ENCODE measurements around the gene CNPY3.

Gene CNPY3

DNA sequence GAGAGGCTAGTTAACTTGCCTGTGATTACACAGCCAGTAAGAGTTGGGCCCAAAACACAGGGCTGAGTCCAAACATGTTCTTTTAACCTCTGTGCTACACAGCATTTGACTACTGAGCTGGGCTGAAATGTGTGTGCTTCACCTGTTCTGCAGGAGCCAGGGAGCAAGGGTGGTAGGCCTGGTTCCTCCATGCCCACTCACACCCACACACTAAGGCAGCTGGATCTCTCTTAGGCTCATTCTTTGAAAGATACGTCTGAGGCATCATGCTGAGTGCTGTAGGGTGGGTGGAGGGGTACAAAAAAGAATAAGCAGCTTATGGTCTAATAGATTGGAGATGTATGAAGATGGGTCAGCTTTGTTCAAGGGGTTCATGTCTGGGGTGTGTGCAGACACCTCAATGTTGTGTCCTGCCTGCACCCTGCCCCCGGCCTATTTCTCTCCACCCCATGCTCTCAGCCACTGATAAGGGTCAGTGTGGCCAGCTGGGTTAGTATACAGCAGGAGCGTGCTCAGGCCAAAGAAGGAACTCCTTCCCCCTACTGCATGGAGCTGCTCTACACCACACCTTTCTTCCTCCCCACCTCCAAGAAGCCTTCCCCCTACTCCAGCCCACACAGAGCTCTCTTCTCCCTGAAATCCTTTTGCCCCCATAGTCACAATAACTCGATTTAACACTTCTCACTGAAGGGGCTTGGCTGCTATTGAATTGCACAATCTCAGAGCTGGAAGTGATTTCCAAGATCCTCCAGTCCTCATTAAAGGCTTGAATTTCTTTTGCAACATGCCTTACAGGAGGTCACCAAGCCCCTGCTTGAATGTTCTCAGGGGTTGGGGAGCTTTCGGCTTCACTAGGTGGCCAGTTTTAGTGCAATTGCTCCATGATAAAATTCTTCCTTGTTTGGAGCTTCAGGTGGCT lies 58.5 kb downstream of the CNPY3 start:
- 0 out of 2 replicates have a peak, but pooled peaks cover 4% of the 10 kb centered on the region for H4K20me1 ChIP-seq (ENCODE audit: insufficient read depth, low read length)
- no peak overlapping the region for H2AFZ ChIP-seq (ENCODE audit: low read depth, low read length)
- no peak overlapping the region for H3K9ac ChIP-seq (ENCODE audit: low read length)
- H3K4me2 ChIP-seq (ENCODE audit: low read length) = no peak overlapping the region
- H3K27ac ChIP-seq (ENCODE audit: low read length) = no peak overlapping the region
- H3K36me3 ChIP-seq (replicated peaks; ENCODE audit: low read depth, low read length) = peaks cover 29% of the 10 kb centered on the region
- peaks cover 21% of the 10 kb centered on the region for H3K79me2 ChIP-seq (ENCODE audit: low read length)
- no peaks in the 10 kb centered on the region for H3K9me3 ChIP-seq (ENCODE audit: insufficient read depth, low read length)
- no peak for TF ChIP-seq EZH2phosphoT487 (IDR thresholded peaks at IDR 0.05; ENCODE audit: low read depth)
- TF ChIP-seq CTCF (IDR thresholded peaks at IDR 0.05; ENCODE audit: low read depth, low read length) = no peak
- no peak overlapping the region for H3K4me3 ChIP-seq (ENCODE audit: low read length)
- no peaks in the 10 kb centered on the region for H3K27me3 ChIP-seq (ENCODE audit: low read depth, low read length)
- peaks cover 9% of the 10 kb centered on the region for H3K4me1 ChIP-seq (ENCODE audit: low read length)

GRCh38 chr6:42988486-42989020 lies 59.3 kb downstream of the CNPY3 start:
- H3K79me2 ChIP-seq (ENCODE audit: low read length) = peaks cover 21% of the 10 kb centered on the region
- no peak overlapping the region for H3K27ac ChIP-seq (ENCODE audit: low read length)
- H2AFZ ChIP-seq (ENCODE audit: low read depth, low read length) = no peak overlapping the region
- no peak overlapping the region for H3K4me2 ChIP-seq (ENCODE audit: low read length)
- H3K4me3 ChIP-seq (ENCODE audit: low read length) = no peak overlapping the region
- H3K36me3 ChIP-seq (replicated peaks; ENCODE audit: low read depth, low read length) = peaks cover 32% of the 10 kb centered on the region
- 0 out of 2 replicates have a peak, but pooled peaks cover 4% of the 10 kb centered on the region for H4K20me1 ChIP-seq (ENCODE audit: insufficient read depth, low read length)
- no peaks in the 10 kb centered on the region for H3K27me3 ChIP-seq (ENCODE audit: low read depth, low read length)
- peaks cover 9% of the 10 kb centered on the region for H3K4me1 ChIP-seq (ENCODE audit: low read length)
- H3K9ac ChIP-seq (ENCODE audit: low read length) = no peak overlapping the region
- TF ChIP-seq EZH2phosphoT487 (IDR thresholded peaks at IDR 0.05; ENCODE audit: low read depth) (no peak), CTCF (IDR thresholded peaks at IDR 0.05; ENCODE audit: low read depth, low read length) (no peak)
- H3K9me3 ChIP-seq (ENCODE audit: insufficient read depth, low read length) = no peaks in the 10 kb centered on the region

Data from OCI-LY3 (cell line).